Psoas muscle (tissue), 8 donors: ENCODE results near the gene RPS6KA2. TPM values are rescaled to one million over a fixed set of nuclear protein-coding genes. Genes with fewer than 3 reads are reported as not detected.

Experiments used
- ATAC-seq, 4 donors: fragments of 200-7000 bp; cut with Tn5 transposase; one replicate each; pipeline ENCODE4 v1.9.1; 2020; ENCODE audit warnings: moderate library complexity in 3 of 4, mild to moderate bottlenecking in 2 of 4
- DNase-seq, 2 donors: peaks; one replicate each; pipeline ENCODE4 v3.0.0-alpha.2; 2020
- H3K27ac ChIP-seq: fragments of 200-600 bp; one replicate; pipeline ENCODE4 v1.8.0; 2022
- H3K27me3 ChIP-seq, 3 donors: fragments of 200-600 bp in 1 of 3; one replicate each; pipeline versions ENCODE4 v1.6.1 to v1.8.0; 2013 to 2022; ENCODE audit warnings: low read length in 2 of 3, mild to moderate bottlenecking in 2 of 3, moderate library complexity in 1 of 3; ENCODE audit not compliant: insufficient read depth in 3 of 3
- H3K36me3 ChIP-seq, 2 donors: fragments of 200-600 bp in 1 of 2; one replicate each; pipeline versions ENCODE4 v1.6.1 to v1.8.0; 2013 to 2022; ENCODE audit warnings: low read depth in 1 of 2, mild to moderate bottlenecking in 1 of 2, moderate library complexity in 1 of 2; ENCODE audit not compliant: insufficient read depth in 1 of 2
- H3K4me1 ChIP-seq: fragments of 200-600 bp; one replicate; pipeline ENCODE4 v1.8.0; 2022
- H3K4me3 ChIP-seq: fragments of 200-600 bp; one replicate; pipeline ENCODE4 v1.8.0; 2022; ENCODE audit warnings: mild to moderate bottlenecking
- H3K9me3 ChIP-seq: fragments of 200-600 bp; one replicate; pipeline ENCODE4 v1.8.0; 2022
- CTCF ChIP-seq: fragments of 200-600 bp; IDR thresholded peaks from one replicate; pipeline ENCODE4 v1.8.0; 2022; ENCODE audit warnings: antibody characterized with exemption
- WGBS, 3 donors: extraction: QIAGEN DNeasy Blood & Tissue Kit; methylation state at CpG; one replicate each; pipeline versions ENCODE4 v1.1.6 to v1.1.7; 2013; 5-methylcytosine and 5-hydroxymethylcytosine counted together
- intact Hi-C, 2 donors: fragments of 100-400 bp; cut with DNase I; formaldehyde crosslinking; loops; one replicate each; pipeline versions ENCODE4 v1.11.0 to v1.14.2; 2022
- polyA plus RNA-seq, 3 donors: library from polyadenylated mRNA; stranded (reverse); fragments of 200-250 nt; gene quantifications; one replicate each; pipeline ENCODE4 v1.2.3, GENCODE V29; 2013
- total RNA-seq, 4 donors: library from RNA; stranded (reverse); fragmentation: NEBNext Ultra II Directional in 2 of 4; extraction: Animal tissue kit (Norgen Biotek cat#: 25700) in 2 of 4; gene quantifications; one replicate each; pipeline versions ENCODE4 v1.2.1 to v1.2.4, GENCODE V29; 2021 to 2023
- donor health status: healthy with polysubstance abuse.
- donor health status: DM: no; HTN: no; CAD: no; lungs with moderate emphysema.
- donor health status: Bipolar disorder and iron deficiency.
- donor health status: healthy.
- donor health status: DM: yes; HTN: yes; CAD: no.
- donor health status: DM: no; HTN: no; CAD: no.
- donor health status: DM: no; HTN: no; CAD: no.
- donor health status: DM: yes; HTN: yes; CAD: no.

Gene RPS6KA2
- total and polyA plus RNA-seq, 7 donors, result 7.8 to 40.4 (median 20.0) TPM

- intact Hi-C loops, result no loop called here
- DNase-seq (no peak), ATAC-seq (no peak)
- no peak for TF ChIP-seq CTCF
- Histone ChIP-seq H3K4me3 (no peak overlapping the region), H3K4me1 (peaks cover 26% of the 10 kb centered on the region), H3K36me3 (no peaks in the 10 kb centered on the region), H3K27me3 (no peaks in the 10 kb centered on the region), H3K9me3 (no peaks in the 10 kb centered on the region), H3K27ac (no peak overlapping the region)
- WGBS, 3 donors, result 88 to 93% (median 91%) methylated on average over 16 of the region's 16 CpGs
Measured at GRCh38 chr6:166551754-166552495, 75.1 kb downstream of the RPS6KA2 start.

GRCh38 chr6:166546653-166547052, 80.4 kb downstream of the RPS6KA2 start:
- H3K27me3 ChIP-seq, result no peaks in the 10 kb centered on the region
- peaks cover 0 to 7% of the 10 kb centered on the region in 2 donors for H3K36me3 ChIP-seq
- intact Hi-C loops, result no loop called here
- no peak for TF ChIP-seq CTCF
- no peak overlapping the region for H3K4me3 ChIP-seq
- H3K9me3 ChIP-seq, result no peaks in the 10 kb centered on the region
- peaks cover 5% of the 10 kb centered on the region for H3K4me1 ChIP-seq
- H3K27ac ChIP-seq, result no peak overlapping the region
- DNase-seq, result no peak
- no peak for ATAC-seq
- 91 to 96% (median 92%) methylated on average over 6 of the region's 6 CpGs for WGBS, 3 donors

- intact Hi-C loops, result no loop called here
- WGBS, 3 donors, result 91 to 93% (median 91%) methylated on average over 19 of the region's 19 CpGs
- no peaks in the 10 kb centered on the region for H3K9me3 ChIP-seq
- H3K4me3 ChIP-seq, result no peak overlapping the region
- H3K27me3 ChIP-seq, result no peaks in the 10 kb centered on the region
- H3K4me1 ChIP-seq, result peaks cover 14% of the 10 kb centered on the region
- TF ChIP-seq CTCF, result no peak
- DNase-seq, result no peak
- no peak for ATAC-seq
- no peak overlapping the region for H3K27ac ChIP-seq
- H3K36me3 ChIP-seq, result peaks cover 0 to 7% of the 10 kb centered on the region in 2 donors
Measured at GRCh38 chr6:166545156-166546034, 81.7 kb downstream of the RPS6KA2 start.

- 95% methylated on average over 10 of the region's 10 CpGs for WGBS, 3 donors
- Histone ChIP-seq H3K4me1 (peaks cover 17% of the 10 kb centered on the region), H3K36me3 (peaks cover 0 to 7% of the 10 kb centered on the region in 2 donors), H3K4me3 (no peak overlapping the region), H3K27ac (no peak overlapping the region), H3K9me3 (no peaks in the 10 kb centered on the region), H3K27me3 (no peaks in the 10 kb centered on the region)
- intact Hi-C loops, result no loop called here
- ATAC-seq, result no peak
- TF ChIP-seq CTCF, result no peak
- no peak for DNase-seq
Measured at GRCh38 chr6:166544296-166544605, 82.8 kb downstream of the RPS6KA2 start.
